Measurements from ENCODE around the gene ZNF345.

The ZNF345 gene

DNA sequence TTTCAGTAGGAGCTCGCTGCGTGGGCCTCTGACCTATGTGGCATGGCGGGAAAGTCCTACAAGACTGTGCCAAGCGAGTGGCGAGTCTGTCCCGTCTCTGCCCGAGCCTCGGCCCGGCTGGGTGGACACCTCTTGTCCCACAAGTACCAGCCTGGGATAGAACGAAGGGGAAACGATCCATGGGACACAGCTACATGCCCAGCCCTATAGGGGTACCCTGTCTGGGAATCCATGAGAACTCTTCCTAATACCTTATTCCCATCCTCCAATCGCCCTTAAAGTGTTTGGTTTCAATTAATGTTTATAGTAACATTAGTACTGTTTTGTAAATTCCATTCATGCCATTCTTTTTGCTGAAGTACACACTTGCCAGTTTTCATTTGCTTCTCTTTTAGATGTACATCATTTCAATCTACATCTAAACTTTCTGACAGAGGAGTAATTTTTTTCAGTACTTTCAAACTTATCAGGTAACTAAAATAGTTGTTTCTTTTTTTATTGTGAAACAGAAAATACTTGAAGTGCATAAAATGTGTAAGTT lies 11.8 kb upstream of the ZNF345 start:
- Histone ChIP-seq H3K79me2 (peaks cover 12% of the 10 kb centered on the region), H3K9me3 (ENCODE audit: control insufficient read depth, low read length) (no peaks in the 10 kb centered on the region), H3K27me3 (ENCODE audit: control insufficient read depth, insufficient read depth, low read length) (no peaks in the 10 kb centered on the region), H3K4me3 (ENCODE audit: low read depth, low read length) (peak overlapping the region; percentile 94), H3K36me3 (ENCODE audit: control insufficient read depth, insufficient read depth, low read length) (no peaks in the 10 kb centered on the region), H3K4me1 (peaks cover 5% of the 10 kb centered on the region), H3K27ac (peak overlapping the region; percentile 83), H2AFZ (peak overlapping the region; percentile 81), H3K4me2 (ENCODE audit: low read length) (peak overlapping the region; percentile 78), H3K9ac (peak overlapping the region; percentile 16)
- TF ChIP-seq CTCF (IDR thresholded peaks at IDR 0.05): no peak

- H3K9ac ChIP-seq: no peak overlapping the region
- H3K9me3 ChIP-seq (ENCODE audit: control insufficient read depth, low read length): no peaks in the 10 kb centered on the region
- no peaks in the 10 kb centered on the region for H3K4me1 ChIP-seq
- no peaks in the 10 kb centered on the region for H3K27me3 ChIP-seq (ENCODE audit: control insufficient read depth, insufficient read depth, low read length)
- no peak for TF ChIP-seq CTCF (IDR thresholded peaks at IDR 0.05)
- H3K36me3 ChIP-seq (ENCODE audit: control insufficient read depth, insufficient read depth, low read length): no peaks in the 10 kb centered on the region
- H3K27ac ChIP-seq: no peak overlapping the region
- peaks cover 4% of the 10 kb centered on the region for H3K79me2 ChIP-seq
- H3K4me2 ChIP-seq (ENCODE audit: low read length): no peak overlapping the region
- H2AFZ ChIP-seq: no peak overlapping the region
- no peak overlapping the region for H3K4me3 ChIP-seq (ENCODE audit: low read depth, low read length)
Measured at GRCh38 chr19:36847968-36848367, 2.7 kb upstream of the ZNF345 start.

DNA sequence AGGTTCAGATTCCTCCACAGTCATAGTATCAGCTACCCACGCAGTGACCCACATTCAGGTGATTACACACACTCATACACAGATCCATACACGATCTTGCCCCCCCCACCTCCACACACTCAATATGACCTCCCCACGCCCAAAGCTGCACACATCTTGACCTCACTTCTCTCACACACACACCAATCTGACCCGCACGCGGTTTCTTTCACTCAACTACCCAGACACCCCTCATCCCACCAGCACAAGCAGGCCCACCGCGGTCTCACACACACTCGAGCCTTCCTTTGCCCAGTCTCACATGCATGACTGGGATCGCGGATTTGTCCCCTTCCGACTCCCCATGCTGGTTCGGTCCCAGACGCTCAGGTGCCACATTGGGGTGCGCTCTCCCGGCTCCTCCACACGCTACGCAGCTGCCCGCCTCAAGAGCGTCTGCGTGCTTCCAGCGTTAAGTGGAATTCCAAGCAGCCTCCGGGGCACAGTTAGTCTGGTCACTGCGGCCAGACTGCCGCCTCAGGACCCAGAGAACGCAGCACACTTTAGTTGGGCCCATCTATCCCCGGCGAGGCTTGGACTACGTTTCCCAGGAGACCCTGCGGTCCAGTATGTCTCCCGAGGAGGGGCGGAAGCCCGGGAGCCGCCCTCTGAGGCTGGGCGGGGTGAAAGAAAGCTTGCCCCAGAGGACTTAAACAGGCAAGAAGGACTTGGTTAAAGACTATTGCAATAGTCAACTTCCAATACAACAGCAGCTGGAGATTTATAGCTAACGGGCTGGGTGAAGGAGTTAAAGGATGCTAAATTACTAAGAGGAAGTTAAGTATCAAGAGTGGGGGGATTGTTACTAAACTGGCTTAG lies 746 bp upstream of the ZNF345 start:
- H3K9ac ChIP-seq: no peak overlapping the region
- peak overlapping the region; percentile 77 for H3K4me3 ChIP-seq (ENCODE audit: low read depth, low read length)
- no peaks in the 10 kb centered on the region for H3K9me3 ChIP-seq (ENCODE audit: control insufficient read depth, low read length)
- H3K27ac ChIP-seq: peak overlapping the region; percentile 77
- H3K27me3 ChIP-seq (ENCODE audit: control insufficient read depth, insufficient read depth, low read length): no peaks in the 10 kb centered on the region
- no peak for TF ChIP-seq CTCF (IDR thresholded peaks at IDR 0.05)
- peak overlapping the region; percentile 65 for H3K4me2 ChIP-seq (ENCODE audit: low read length)
- no peaks in the 10 kb centered on the region for H3K4me1 ChIP-seq
- no peaks in the 10 kb centered on the region for H3K36me3 ChIP-seq (ENCODE audit: control insufficient read depth, insufficient read depth, low read length)
- peaks cover 4% of the 10 kb centered on the region for H3K79me2 ChIP-seq
- peak overlapping the region; percentile 87 for H2AFZ ChIP-seq

- no peaks in the 10 kb centered on the region for H3K36me3 ChIP-seq (ENCODE audit: control insufficient read depth, insufficient read depth, low read length)
- H3K4me1 ChIP-seq: no peaks in the 10 kb centered on the region
- peaks cover 4% of the 10 kb centered on the region for H3K79me2 ChIP-seq
- no peak for TF ChIP-seq CTCF (IDR thresholded peaks at IDR 0.05)
- H3K9me3 ChIP-seq (ENCODE audit: control insufficient read depth, low read length): no peaks in the 10 kb centered on the region
- H3K4me3 ChIP-seq (ENCODE audit: low read depth, low read length): peak overlapping the region; percentile 77
- H3K9ac ChIP-seq: no peak overlapping the region
- H3K4me2 ChIP-seq (ENCODE audit: low read length): peak overlapping the region; percentile 65
- H2AFZ ChIP-seq: peak overlapping the region; percentile 87
- H3K27me3 ChIP-seq (ENCODE audit: control insufficient read depth, insufficient read depth, low read length): no peaks in the 10 kb centered on the region
- no peak overlapping the region for H3K27ac ChIP-seq
Measured at GRCh38 chr19:36851898-36852297, 1.2 kb downstream of the ZNF345 start.
